Body of pancreas (tissue), 4 donors: ENCODE results near the gene NEK3. TPM values are rescaled to one million over a fixed set of nuclear protein-coding genes. Genes with fewer than 3 reads are reported as not detected.
"Not testable (repeated sequence)": the region's sequence is repeated elsewhere in the genome, so short reads cannot be mapped to it uniquely, and the experiment has no call there.

Source experiments
- ATAC-seq: fragments of 150-250 bp; one replicate; pipeline ENCODE4 v1.9.1; 2016
- DNase-seq, 4 donors: peaks; one replicate each; pipeline ENCODE4 v3.0.0-alpha.2; 2019
- H3K27ac ChIP-seq, 4 donors: fragments of 200-600 bp; sonication (generic); 1 replicate in 3 of 4; 2 replicates in 1 of 4; pipeline versions ENCODE4 v1.5.1 to v1.6.1; 2016 to 2019; ENCODE audit warnings: mild to moderate bottlenecking in 1 of 4, mixed read lengths in 1 of 4, moderate library complexity in 1 of 4
- H3K27me3 ChIP-seq, 2 donors: fragments of 200-600 bp; sonication (generic); one replicate each; pipeline ENCODE4 v1.6.0; 2016; ENCODE audit warnings: mild to moderate bottlenecking in 1 of 2
- H3K36me3 ChIP-seq, 2 donors: fragments of 200-600 bp; sonication (generic); replicated peaks in 1 of 2; 2 replicates each; pipeline ENCODE4 v1.5.1; 2016; ENCODE audit warnings: low read depth in 2 of 2; ENCODE audit not compliant: insufficient read depth in 1 of 2
- H3K4me1 ChIP-seq: fragments of 200-600 bp; sonication (generic); one replicate; pipeline ENCODE4 v1.6.0; 2016
- H3K4me3 ChIP-seq, 2 donors: fragments of 200-600 bp; sonication (generic); 1 replicate in 1 of 2; 2 replicates in 1 of 2; pipeline ENCODE4 v1.5.1; 2016 to 2019
- H3K9me3 ChIP-seq, 3 donors: fragments of 200-600 bp; sonication (generic); 1 replicate in 2 of 3; 2 replicates in 1 of 3; pipeline ENCODE4 v1.5.1; 2016
- CTCF ChIP-seq, 7 experiments: fragments of 450-650 bp in 4 of 7; fragments of 200-600 bp in 3 of 7; sonication (generic) in 3 of 7; IDR thresholded peaks; one replicate each; pipeline ENCODE4 v1.5.1; 2016 to 2019; ENCODE audit warnings: antibody characterized with exemption in 7 of 7
- POLR2A ChIP-seq, 3 donors: fragments of 450-650 bp; IDR thresholded peaks; one replicate each; pipeline ENCODE4 v1.6.1; 2016; ENCODE audit warnings: antibody characterized with exemption in 3 of 3, mild to moderate bottlenecking in 2 of 3
- WGBS, 2 donors: methylation state at CpG; one replicate each; pipeline ENCODE4 v1.1.5; 2017; 5-methylcytosine and 5-hydroxymethylcytosine counted together
- intact Hi-C: fragments of 100-400 bp; cut with DNase I; formaldehyde crosslinking; loops from one replicate; pipeline ENCODE4 v1.15.1; 2023
- total RNA-seq, 2 donors: library from RNA; depleted of rRNA; stranded (reverse); fragments of >200 nt; gene quantifications; one replicate each; pipeline ENCODE4 v1.1.0, GENCODE V29; 2016

NEK3 gene
- total RNA-seq, 2 donors from 2014 or later: 19.7 to 25.4 TPM

GRCh38 chr13:52096748-52097147, 62.6 kb downstream of the NEK3 start:
- WGBS, 2 donors: 78 to 85% methylated on average over 3 of the region's 3 CpGs
- Histone ChIP-seq H3K4me1 (no peaks in the 10 kb centered on the region), H3K27me3 (no peaks in the 10 kb centered on the region), H3K9me3 (no peaks in the 10 kb centered on the region), H3K27ac (no peak overlapping the region), H3K36me3 (no peaks in the 10 kb centered on the region), H3K4me3 (no peak overlapping the region)
- ATAC-seq (no peak), DNase-seq (no peak)
- TF ChIP-seq CTCF (IDR thresholded peaks at IDR 0.05): no peak
- TF ChIP-seq POLR2A (IDR thresholded peaks at IDR 0.05): no peak
- intact Hi-C loops: no loop called here

DNA sequence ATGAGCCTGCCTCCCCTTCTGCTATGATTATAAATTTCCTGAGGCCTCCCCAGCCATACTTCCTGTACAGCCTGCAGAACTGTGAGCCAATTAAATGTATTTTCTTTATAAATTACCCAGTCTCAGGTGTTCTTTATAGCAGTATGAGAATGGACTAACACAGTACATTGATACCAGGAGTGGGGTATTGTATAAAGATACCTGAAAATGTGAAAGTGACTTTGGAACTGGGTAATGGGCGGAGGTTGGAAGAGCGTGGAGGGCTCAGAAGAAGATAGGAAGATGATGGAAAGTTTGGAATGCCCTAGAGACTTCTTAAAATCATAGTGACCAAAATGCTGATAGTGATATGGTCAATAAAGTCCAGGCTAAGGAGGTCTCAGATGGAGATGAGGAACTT, 63.3 kb downstream of the NEK3 start:
- Histone ChIP-seq H3K4me1 (no peaks in the 10 kb centered on the region), H3K27ac (no peak overlapping the region), H3K4me3 (no peak overlapping the region), H3K9me3 (no peaks in the 10 kb centered on the region), H3K27me3 (no peaks in the 10 kb centered on the region), H3K36me3 (no peaks in the 10 kb centered on the region)
- TF ChIP-seq POLR2A (IDR thresholded peaks at IDR 0.05) (no peak), CTCF (IDR thresholded peaks at IDR 0.05) (no peak)
- intact Hi-C loops: no loop called here
- ATAC-seq: no peak
- no peak for DNase-seq
- WGBS, 2 donors: 93 to 97% methylated on average over 2 of the region's 2 CpGs

- no peaks in the 10 kb centered on the region for H3K9me3 ChIP-seq
- H3K27me3 ChIP-seq: no peaks in the 10 kb centered on the region
- DNase-seq (no peak), ATAC-seq (no peak)
- WGBS, 2 donors: 73 to 84% methylated on average over 2 of the region's 2 CpGs
- no peak overlapping the region for H3K4me3 ChIP-seq
- H3K36me3 ChIP-seq: no peaks in the 10 kb centered on the region
- intact Hi-C loops: no loop called here
- TF ChIP-seq CTCF (IDR thresholded peaks at IDR 0.05) (no peak), POLR2A (IDR thresholded peaks at IDR 0.05) (no peak)
- H3K27ac ChIP-seq: no peak overlapping the region
- no peaks in the 10 kb centered on the region for H3K4me1 ChIP-seq
Observed at GRCh38 chr13:52092087-52092486, 67.3 kb downstream of the NEK3 start.

- H3K27ac ChIP-seq: no peak overlapping the region
- TF ChIP-seq CTCF (IDR thresholded peaks at IDR 0.05) (no peak), POLR2A (IDR thresholded peaks at IDR 0.05) (no peak)
- ATAC-seq: no peak
- DNase-seq: no peak
- H3K4me1 ChIP-seq: no peaks in the 10 kb centered on the region
- H3K4me3 ChIP-seq: no peak overlapping the region
- H3K27me3 ChIP-seq: no peaks in the 10 kb centered on the region
- H3K9me3 ChIP-seq: no peaks in the 10 kb centered on the region
- intact Hi-C loops: no loop called here
- WGBS, 2 donors: 55 to 61% methylated on average over 2 of the region's 2 CpGs
- no peaks in the 10 kb centered on the region for H3K36me3 ChIP-seq
Observed at GRCh38 chr13:52091473-52091872, 67.9 kb downstream of the NEK3 start.

DNA sequence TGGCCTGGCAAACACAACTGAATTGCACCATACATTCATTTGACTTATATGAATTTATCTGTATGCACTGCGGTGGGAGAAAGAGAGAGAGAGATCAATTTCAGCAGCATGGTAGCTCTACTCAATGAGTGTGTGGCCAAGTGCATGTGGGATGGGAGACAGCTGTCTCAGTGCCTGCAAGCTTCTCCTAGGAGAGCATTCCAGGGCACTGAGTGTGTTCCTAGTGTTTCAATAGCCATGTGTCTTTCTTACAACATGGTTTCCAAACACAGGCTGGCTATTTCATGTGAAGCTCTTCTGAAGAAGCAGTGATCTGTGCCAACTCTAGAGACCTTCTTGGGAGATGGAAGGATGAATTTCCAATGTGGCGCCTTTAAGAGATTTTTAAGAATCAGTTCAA, 74.0 kb downstream of the NEK3 start:
- TF ChIP-seq CTCF (IDR thresholded peaks at IDR 0.05) (no peak), POLR2A (IDR thresholded peaks at IDR 0.05) (no peak)
- Histone ChIP-seq H3K27ac (no peak overlapping the region), H3K4me3 (no peak overlapping the region), H3K4me1 (no peaks in the 10 kb centered on the region), H3K9me3 (no peaks in the 10 kb centered on the region), H3K36me3 (no peaks in the 10 kb centered on the region), H3K27me3 (no peaks in the 10 kb centered on the region)
- ATAC-seq (no peak), DNase-seq (no peak)
- 76 to 82% methylated on average over 2 of the region's 2 CpGs for WGBS, 2 donors
- intact Hi-C loops: no loop called here

DNA sequence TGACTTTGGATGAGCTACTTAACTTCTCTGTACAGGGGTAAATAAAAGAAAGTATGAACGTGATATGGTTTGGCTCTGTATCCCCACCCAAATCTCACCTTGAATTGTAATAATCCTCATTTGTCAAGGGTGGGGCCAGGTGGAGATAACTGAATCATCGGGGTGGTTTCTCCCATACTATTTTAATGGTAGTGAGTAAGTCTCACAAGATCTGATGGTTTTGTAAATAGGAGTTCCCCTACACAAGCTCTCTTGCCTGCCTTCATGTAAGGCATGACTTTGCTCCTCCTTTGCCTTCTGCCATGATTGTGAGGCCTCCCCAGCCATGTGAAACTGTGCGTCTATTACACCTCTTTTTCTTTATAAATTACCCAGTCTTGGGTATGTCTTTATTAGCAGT, 74.4 kb downstream of the NEK3 start:
- H3K27me3 ChIP-seq, H3K4me1 ChIP-seq, H3K4me3 ChIP-seq, ATAC-seq, H3K36me3 ChIP-seq, H3K9me3 ChIP-seq, DNase-seq, H3K27ac ChIP-seq, intact Hi-C loops: not testable (repeated sequence)
- 84 to 89% methylated on average over 3 of the region's 3 CpGs for WGBS, 2 donors
